AG09309 (cell line): ENCODE measurements around the gene NFATC2.

Source experiments
- DNase-seq: peaks from one replicate; pipeline ENCODE4 v3.0.0-alpha.2; 2010; ENCODE audit warnings: low read depth
- H3K4me3 ChIP-seq: 2 replicates; pipeline ENCODE4 v1.5.1; 2011; ENCODE audit warnings: mild to moderate bottlenecking, low read depth, low read length, moderate library complexity; ENCODE audit not compliant: control insufficient read depth
- TF ChIP-seq, protein P1 (sequence below): IDR thresholded peaks from 2 replicates; pipeline ENCODE4 v1.5.1; 2011; ENCODE audit warnings: mild to moderate bottlenecking, low read depth, low read length, inconsistent platforms; ENCODE audit not compliant: insufficient read depth, control insufficient read depth; ENCODE audit errors: missing control alignments

Gene NFATC2

DNA sequence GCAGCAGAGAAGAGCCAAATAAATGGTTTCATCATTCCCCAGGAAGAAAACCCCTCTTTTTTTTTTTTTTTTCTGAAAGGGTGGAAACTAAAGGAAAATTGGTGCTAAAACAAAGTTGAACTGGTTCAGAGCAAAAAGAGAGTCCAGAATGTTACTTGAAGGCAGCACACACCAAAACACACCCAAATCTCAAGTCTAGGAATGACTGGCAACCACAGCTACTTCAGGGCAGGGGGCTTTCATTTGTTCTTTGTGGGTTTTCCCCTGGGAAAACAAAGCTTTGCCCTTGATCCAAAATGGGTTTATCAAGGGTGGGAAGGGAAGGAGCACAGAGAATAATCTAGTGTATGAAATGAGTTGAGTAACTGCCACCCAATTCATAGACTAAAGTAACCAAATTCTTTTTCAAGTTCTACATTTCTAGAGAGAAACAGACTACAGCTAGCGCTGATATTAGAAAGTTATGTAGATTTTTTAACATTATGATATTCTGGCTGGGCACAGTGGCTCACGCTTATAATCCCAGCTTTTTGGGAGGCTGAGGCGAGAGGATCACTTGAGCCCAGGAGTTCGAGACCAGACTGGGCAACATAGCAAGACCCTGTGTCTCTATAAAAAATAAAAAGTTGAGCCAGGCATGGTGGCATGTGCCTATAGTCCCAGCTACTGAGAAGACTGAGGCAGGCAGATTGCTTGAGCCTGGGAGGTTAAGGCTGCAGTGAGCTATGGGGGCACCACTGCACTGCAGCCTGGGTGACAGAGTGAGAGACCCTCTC lies 119.8 kb downstream of the NFATC2 start:
- H3K4me3 ChIP-seq: no peak overlapping the region
- TF ChIP-seq, protein P1, sequence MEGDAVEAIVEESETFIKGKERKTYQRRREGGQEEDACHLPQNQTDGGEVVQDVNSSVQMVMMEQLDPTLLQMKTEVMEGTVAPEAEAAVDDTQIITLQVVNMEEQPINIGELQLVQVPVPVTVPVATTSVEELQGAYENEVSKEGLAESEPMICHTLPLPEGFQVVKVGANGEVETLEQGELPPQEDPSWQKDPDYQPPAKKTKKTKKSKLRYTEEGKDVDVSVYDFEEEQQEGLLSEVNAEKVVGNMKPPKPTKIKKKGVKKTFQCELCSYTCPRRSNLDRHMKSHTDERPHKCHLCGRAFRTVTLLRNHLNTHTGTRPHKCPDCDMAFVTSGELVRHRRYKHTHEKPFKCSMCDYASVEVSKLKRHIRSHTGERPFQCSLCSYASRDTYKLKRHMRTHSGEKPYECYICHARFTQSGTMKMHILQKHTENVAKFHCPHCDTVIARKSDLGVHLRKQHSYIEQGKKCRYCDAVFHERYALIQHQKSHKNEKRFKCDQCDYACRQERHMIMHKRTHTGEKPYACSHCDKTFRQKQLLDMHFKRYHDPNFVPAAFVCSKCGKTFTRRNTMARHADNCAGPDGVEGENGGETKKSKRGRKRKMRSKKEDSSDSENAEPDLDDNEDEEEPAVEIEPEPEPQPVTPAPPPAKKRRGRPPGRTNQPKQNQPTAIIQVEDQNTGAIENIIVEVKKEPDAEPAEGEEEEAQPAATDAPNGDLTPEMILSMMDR: no peak
- no peak for DNase-seq

DNA sequence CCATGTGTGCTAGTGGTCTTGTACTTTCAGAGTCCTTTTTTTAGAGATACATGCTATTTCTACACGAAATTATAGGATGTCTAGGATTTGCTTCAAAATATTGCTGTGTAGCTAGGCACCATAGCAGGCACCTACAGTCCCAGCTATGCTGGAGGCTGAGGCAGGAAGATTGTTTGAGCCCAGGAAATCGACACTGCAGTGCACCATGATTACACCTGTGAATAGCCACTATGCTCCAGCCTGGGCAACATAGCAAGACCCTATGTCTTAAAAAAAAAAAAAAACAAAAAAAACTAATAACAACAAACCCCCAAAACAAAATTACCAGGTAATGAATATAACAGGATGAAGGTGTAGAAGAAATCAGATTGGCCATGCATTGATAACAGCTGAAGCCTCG lies 121.7 kb downstream of the NFATC2 start:
- DNase-seq: no peak
- no peak overlapping the region for H3K4me3 ChIP-seq
- TF ChIP-seq, protein P1: no peak

DNA sequence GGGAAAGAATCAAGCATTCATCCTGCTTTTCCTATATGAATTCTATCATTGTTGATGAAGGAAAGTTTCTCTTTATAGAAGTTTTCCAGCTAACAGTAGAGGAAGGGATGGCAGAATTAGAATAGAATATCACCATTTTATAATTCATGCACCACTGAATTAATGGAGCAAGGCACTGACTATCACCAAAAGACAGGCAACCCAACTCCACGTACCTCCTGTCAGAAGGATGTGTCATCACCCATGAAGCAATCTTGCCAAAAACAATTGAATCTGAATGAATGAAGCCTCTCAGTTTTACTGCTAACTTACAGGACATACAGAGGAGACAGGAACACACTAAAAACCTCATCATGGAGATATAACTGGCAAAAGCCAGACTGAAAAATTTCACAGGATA lies 122.4 kb downstream of the NFATC2 start:
- TF ChIP-seq, protein P1: no peak

DNA sequence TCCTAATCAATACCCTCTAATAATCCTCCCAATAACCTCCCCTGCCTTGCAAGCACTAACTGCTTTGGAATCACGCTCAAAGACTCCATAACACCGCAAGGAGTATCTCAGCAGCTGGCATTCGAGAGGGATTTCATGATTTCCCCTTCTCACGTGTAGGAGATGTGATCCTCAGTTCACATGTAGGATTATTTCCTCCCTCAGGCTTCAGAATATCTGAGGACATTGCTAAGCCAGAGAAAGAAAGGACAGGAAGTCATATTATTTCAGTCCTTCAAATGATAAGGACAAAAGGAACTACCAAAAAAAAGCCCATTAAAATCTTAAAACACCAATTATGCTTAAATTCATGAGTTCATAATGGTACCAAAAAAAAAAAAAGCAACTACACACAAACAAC lies 122.9 kb downstream of the NFATC2 start:
- no peak overlapping the region for H3K4me3 ChIP-seq
- TF ChIP-seq, protein P1: no peak
- DNase-seq: no peak

More for the DNA sequence above, 122.4 kb downstream of the NFATC2 start:
- DNase-seq: no peak
- no peak overlapping the region for H3K4me3 ChIP-seq

DNA sequence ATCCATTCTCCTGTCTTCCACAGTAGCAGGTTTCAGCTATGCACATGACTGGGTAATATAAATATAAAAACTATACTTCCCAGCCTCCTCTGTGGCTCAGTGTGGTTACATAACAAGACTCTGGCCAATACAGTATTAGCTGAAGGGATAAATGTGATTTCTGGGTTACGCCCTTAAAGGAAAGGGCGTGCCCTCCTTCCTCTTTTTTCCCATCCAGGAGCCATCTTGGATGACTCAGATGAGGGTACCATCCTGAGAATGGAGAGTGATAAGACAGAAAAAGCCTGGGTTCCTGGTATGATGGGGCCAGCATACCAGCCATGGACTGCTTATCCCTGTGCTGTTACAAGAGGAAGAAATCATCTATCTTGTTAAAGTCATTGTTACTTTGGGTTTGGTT lies 123.3 kb downstream of the NFATC2 start:
- no peak for DNase-seq
- TF ChIP-seq, protein P1: no peak
- H3K4me3 ChIP-seq: no peak overlapping the region

DNA sequence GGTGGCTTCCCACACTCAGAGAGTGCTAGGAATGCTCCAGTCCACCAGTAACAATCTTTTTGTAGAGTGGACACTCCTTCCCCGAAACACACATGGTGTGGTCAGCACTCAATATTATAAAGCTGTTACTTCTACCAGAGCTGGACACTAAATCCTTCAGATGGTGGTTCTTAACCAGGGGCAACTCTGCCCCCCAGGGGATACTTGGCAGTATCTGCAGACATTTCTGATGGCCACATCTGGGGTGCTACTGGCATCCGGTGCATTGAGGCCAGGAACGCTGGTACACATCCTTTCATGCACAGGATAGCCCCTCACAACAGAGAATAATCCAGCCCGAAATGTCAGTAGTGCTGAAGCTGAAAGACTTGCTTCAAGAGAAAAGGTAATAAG lies 124.4 kb downstream of the NFATC2 start:
- TF ChIP-seq, protein P1: no peak
- DNase-seq: no peak
- no peak overlapping the region for H3K4me3 ChIP-seq
